Ishikawa (cell line): Measurements from ENCODE around the gene TAAR2.

ENCODE experiments used
- CEBPB ChIP-seq: IDR thresholded peaks from 2 replicates; pipeline ENCODE4 v1.6.1; 2012
- CREB1 ChIP-seq: IDR thresholded peaks from 2 replicates; pipeline ENCODE4 v1.6.1; 2012; ENCODE audit warnings: low read depth
- EGR1 ChIP-seq: IDR thresholded peaks from 2 replicates; pipeline ENCODE4 v1.6.1; 2012
- EP300 ChIP-seq: IDR thresholded peaks from 2 replicates; pipeline ENCODE4 v1.6.1; 2012; ENCODE audit warnings: borderline replicate concordance
- FOXM1 ChIP-seq: IDR thresholded peaks from 2 replicates; pipeline ENCODE4 v1.6.1; 2012; ENCODE audit warnings: low read depth, borderline replicate concordance
- NFIC ChIP-seq: IDR thresholded peaks from 2 replicates; pipeline ENCODE4 v1.6.1; 2012
- RAD21 ChIP-seq: IDR thresholded peaks from 2 replicates; pipeline ENCODE4 v1.6.1; 2012; ENCODE audit warnings: low read depth
- REST ChIP-seq: IDR thresholded peaks from 2 replicates; pipeline ENCODE4 v1.6.1; 2012; ENCODE audit warnings: low read depth, mild to moderate bottlenecking
- TAF1 ChIP-seq: IDR thresholded peaks from 2 replicates; pipeline ENCODE4 v1.6.1; 2012; ENCODE audit warnings: low read depth, mild to moderate bottlenecking
- TCF12 ChIP-seq: IDR thresholded peaks from 2 replicates; pipeline ENCODE4 v1.6.1; 2012; ENCODE audit warnings: low read depth
- TEAD4 ChIP-seq: IDR thresholded peaks from 2 replicates; pipeline ENCODE4 v1.6.1; 2012
- YY1 ChIP-seq: IDR thresholded peaks from 2 replicates; pipeline ENCODE4 v1.6.1; 2012; ENCODE audit warnings: low read depth
- TF ChIP-seq, protein P1 (sequence below): IDR thresholded peaks from 2 replicates; pipeline ENCODE4 v1.6.1; 2012
- TF ChIP-seq, protein P2 (sequence below): IDR thresholded peaks from 2 replicates; pipeline ENCODE4 v1.6.1; 2012

DNA sequence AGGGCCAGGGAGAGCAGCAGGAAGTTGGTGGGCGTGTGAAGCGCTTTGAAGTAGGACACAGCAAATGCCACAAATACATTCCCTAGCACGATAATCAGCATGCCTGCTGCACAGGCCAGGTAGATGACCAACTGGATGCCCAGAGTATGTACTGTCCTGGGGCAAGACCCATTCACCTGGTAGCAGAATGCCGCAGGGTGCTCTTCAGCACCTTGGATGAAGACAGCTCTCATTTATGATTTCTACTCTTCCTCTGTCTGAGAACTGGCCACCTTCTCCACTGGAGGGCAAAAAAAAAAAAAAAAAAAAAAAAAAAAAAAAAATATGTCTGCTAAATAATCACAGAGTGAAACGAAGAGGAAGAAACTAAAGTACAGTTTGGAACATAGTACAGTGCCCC lies 34.6 kb downstream of the TAAR2 start, which contains the start of gene TAAR5:
- no peak for TF ChIP-seq TCF12
- no peak for TF ChIP-seq EP300
- TF ChIP-seq EGR1: no peak
- no peak for TF ChIP-seq RAD21
- TF ChIP-seq TAF1: no peak
- TF ChIP-seq YY1: no peak
- TF ChIP-seq CEBPB: no peak
- TF ChIP-seq CREB1: no peak
- TF ChIP-seq, protein P1, sequence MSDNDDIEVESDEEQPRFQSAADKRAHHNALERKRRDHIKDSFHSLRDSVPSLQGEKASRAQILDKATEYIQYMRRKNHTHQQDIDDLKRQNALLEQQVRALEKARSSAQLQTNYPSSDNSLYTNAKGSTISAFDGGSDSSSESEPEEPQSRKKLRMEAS: no peak
- TF ChIP-seq, protein P2, sequence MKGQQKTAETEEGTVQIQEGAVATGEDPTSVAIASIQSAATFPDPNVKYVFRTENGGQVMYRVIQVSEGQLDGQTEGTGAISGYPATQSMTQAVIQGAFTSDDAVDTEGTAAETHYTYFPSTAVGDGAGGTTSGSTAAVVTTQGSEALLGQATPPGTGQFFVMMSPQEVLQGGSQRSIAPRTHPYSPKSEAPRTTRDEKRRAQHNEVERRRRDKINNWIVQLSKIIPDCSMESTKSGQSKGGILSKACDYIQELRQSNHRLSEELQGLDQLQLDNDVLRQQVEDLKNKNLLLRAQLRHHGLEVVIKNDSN: no peak
- peak; percentile 63 for TF ChIP-seq REST
- TF ChIP-seq FOXM1: no peak
- no peak for TF ChIP-seq NFIC
- TF ChIP-seq TEAD4: no peak
